GM13976 (cell line): Measurements from ENCODE around the gene RBBP9.

Source experiments
- DNase-seq: peaks from one replicate; pipeline ENCODE4 v3.0.0; 2012; ENCODE audit warnings: low spot score
- CTCF ChIP-seq: IDR thresholded peaks from 2 replicates; pipeline ENCODE4 v1.5.1; 2012; ENCODE audit warnings: borderline replicate concordance, mild to moderate bottlenecking; ENCODE audit not compliant: insufficient read depth; ENCODE audit errors: extremely low read depth, missing control alignments, control extremely low read depth
- in situ Hi-C: fragments of 300-500 bp; cut with MboI; formaldehyde crosslinking; loops from one replicate; pipeline ENCODE4 v1.12.0; 2022; ENCODE audit warnings: low sequenced_read_pairs, mixed read lengths, inconsistent platforms; ENCODE audit not compliant: unreplicated experiment

RBBP9 gene

GRCh38 chr20:18496740-18497592 lies at the start of gene RBBP9:
RBBP9 (minus strand) TSS chr20:18497225; CDS start chr20:18497167, 58 bp downstream.
- peak; percentile 89 for DNase-seq
- TF ChIP-seq CTCF, result no peak
- in situ Hi-C loops, result no loop called here

GRCh38 chr20:18545566-18545965 lies 48.5 kb upstream of the RBBP9 start:
- no peak for DNase-seq
- TF ChIP-seq CTCF, result no peak

DNA sequence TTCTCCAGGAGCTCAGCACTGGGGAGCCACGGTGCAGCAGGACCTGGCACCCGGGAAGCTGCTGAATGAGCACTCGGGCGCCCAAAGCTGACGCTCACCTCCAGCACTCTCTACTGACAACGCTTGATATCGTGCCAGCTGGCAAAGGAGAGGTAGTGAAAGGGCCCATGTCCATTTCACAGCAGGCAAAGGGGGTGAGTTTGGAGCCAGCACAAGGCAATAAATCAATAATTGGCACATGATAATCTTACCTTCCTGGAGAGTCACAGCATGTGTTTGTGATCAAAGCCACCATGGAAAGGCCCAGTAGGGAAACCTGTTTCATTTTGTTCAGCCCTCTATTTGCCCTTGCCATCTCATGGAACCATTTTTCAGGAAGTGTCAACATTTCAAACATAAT lies 46.9 kb upstream of the RBBP9 start:
- in situ Hi-C loops, result no loop called here
- no peak for DNase-seq
- TF ChIP-seq CTCF, result no peak

More at GRCh38 chr20:18545566-18545965, 48.5 kb upstream of the RBBP9 start:
- in situ Hi-C loops, result no loop called here

DNA sequence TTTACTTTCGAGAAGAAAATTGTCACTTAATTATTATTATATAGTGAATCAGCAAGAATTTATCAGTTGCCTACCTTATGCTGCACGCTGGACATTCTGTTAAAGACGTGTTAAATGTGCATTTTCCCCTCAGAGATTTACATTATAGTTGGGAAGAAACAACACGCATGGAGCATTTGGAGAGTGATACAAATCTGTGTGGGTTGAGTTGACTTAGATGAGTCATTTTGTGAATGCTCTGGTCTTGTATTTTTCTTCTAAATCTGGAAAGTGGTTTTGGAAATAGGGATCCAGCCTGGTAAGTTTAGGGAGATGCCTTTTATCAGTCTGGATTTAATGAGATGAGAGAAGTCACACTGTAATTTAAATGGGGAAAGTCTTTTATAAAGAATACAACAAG lies 46.2 kb upstream of the RBBP9 start:
- in situ Hi-C loops, result no loop called here
- TF ChIP-seq CTCF, result no peak
- no peak for DNase-seq

DNA sequence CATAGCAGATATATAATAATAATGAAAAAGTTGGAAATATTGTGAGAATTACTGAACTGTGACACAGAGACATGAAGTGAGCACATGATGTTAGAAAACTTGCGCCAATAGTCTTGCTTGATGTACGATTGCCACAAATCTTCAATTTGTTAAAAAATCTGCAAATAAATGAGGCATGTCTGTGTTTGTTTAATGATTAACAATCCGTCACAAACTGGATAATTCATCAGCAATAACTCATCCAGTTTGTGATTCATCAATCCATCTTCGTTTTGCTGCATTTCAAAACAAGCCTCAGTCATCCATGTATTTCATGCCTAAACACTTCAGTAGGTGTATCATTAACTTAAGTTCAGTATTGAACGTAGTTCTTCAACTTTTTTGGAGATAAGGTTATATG lies 44.7 kb upstream of the RBBP9 start:
- TF ChIP-seq CTCF, result no peak
- in situ Hi-C loops, result no loop called here
- no peak for DNase-seq

- no peak for DNase-seq
- in situ Hi-C loops, result no loop called here
- TF ChIP-seq CTCF, result no peak
Observed at GRCh38 chr20:18537651-18538050, 40.6 kb upstream of the RBBP9 start.
